Gastrocnemius medialis (tissue), 4 donors: ENCODE measurements around the gene CLK2.

ENCODE experiments used
- CTCF ChIP-seq, 5 experiments: fragments of 450-650 bp in 3 of 5; fragments of 200-600 bp in 2 of 5; sonication (generic) in 2 of 5; IDR thresholded peaks in 4 of 5; conservative IDR thresholded peaks in 1 of 5; 1 replicate in 4 of 5; 2 replicates in 1 of 5; pipeline ENCODE4 v1.5.1; 2016 to 2019; ENCODE audit warnings: antibody characterized with exemption in 5 of 5, mild to moderate bottlenecking in 3 of 5, moderate library complexity in 3 of 5
- POLR2A ChIP-seq, 2 donors: fragments of 450-650 bp; IDR thresholded peaks; one replicate each; pipeline ENCODE4 v1.6.1; 2017; ENCODE audit warnings: antibody characterized with exemption in 2 of 2, mild to moderate bottlenecking in 2 of 2, moderate library complexity in 2 of 2

- TF ChIP-seq POLR2A (IDR thresholded peaks at IDR 0.05) (no peak), CTCF (IDR thresholded peaks at IDR 0.05 in 4 of 5, conservative IDR thresholded peaks at IDR 0.05 in 1 of 5) (peak; percentile 22 to 62 (median 53))
Measured at GRCh38 chr1:155226188-155226909, 47.0 kb downstream of the CLK2 start.
